Erythroblast (primary cell): Measurements from ENCODE around the gene ST3GAL4.

Source experiments
- GATA1 ChIP-seq: IDR thresholded peaks from 2 replicates; pipeline ENCODE4 v1.6.1; 2011; ENCODE audit warnings: low read depth, mild to moderate bottlenecking, control low read depth, low read length, moderate library complexity
- POLR2A ChIP-seq: IDR thresholded peaks from 2 replicates; pipeline ENCODE4 v1.6.1; 2011; ENCODE audit warnings: mild to moderate bottlenecking, low read length

GRCh38 chr11:126362879-126363655 is 7.6 kb downstream of the ST3GAL4 start:
- TF ChIP-seq POLR2A (no peak), GATA1 (no peak)
